ENCODE data around the gene LAIR2. TPM values are rescaled to one million over a fixed set of nuclear protein-coding genes. Genes with fewer than 3 reads are reported as not detected.
"Not testable (repeated sequence)": the region's sequence is repeated elsewhere in the genome, so short reads cannot be mapped to it uniquely, and the experiment has no call there.

The LAIR2 gene
- total RNA-seq, 4 donors from 2014 or later = not detected

- no peaks in the 10 kb centered on the region for H3K36me3 ChIP-seq
- no peaks in the 10 kb centered on the region for H3K9me3 ChIP-seq
- H3K4me1 ChIP-seq = peaks cover 0 to 6% (median 2%) of the 10 kb centered on the region in 4 donors
- no peak overlapping the region for H3K4me3 ChIP-seq
- WGBS = 74% methylated on average over 10 of the region's 10 CpGs
- peaks cover 0 to 49% (median 3%) of the 10 kb centered on the region in 4 donors for H3K27me3 ChIP-seq
- DNase-seq (ENCODE audit: extremely low spot score) = no peak
- TF ChIP-seq POLR2A (IDR thresholded peaks at IDR 0.05; ENCODE audit: low read depth) (no peak), EP300 (IDR thresholded peaks at IDR 0.05) (no peak), POLR2AphosphoS5 (IDR thresholded peaks at IDR 0.05) (no peak), CTCF (IDR thresholded peaks at IDR 0.05) (no peak)
- no peak overlapping the region for H3K27ac ChIP-seq (replicated peaks in 1 of 4)
- intact Hi-C loops (cut with DNase I) = no loop called here
Measured at GRCh38 chr19:54484451-54484850, 18.2 kb upstream of the LAIR2 start.

GRCh38 chr19:54485851-54486250 lies 16.8 kb upstream of the LAIR2 start:
- intact Hi-C loops (cut with DNase I) = no loop called here
- Histone ChIP-seq H3K27ac (replicated peaks in 1 of 4) (no peak overlapping the region), H3K36me3 (no peaks in the 10 kb centered on the region), H3K27me3 (peaks cover 0 to 40% (median 0%) of the 10 kb centered on the region in 4 donors), H3K4me3 (no peak overlapping the region), H3K4me1 (peaks cover 0 to 6% (median 2%) of the 10 kb centered on the region in 4 donors), H3K9me3 (no peaks in the 10 kb centered on the region)
- no peak for DNase-seq (ENCODE audit: extremely low spot score)
- WGBS = 55% methylated on average over 5 of the region's 5 CpGs
- TF ChIP-seq POLR2AphosphoS5 (IDR thresholded peaks at IDR 0.05) = no peak
- TF ChIP-seq EP300 (IDR thresholded peaks at IDR 0.05) = no peak
- TF ChIP-seq POLR2A (IDR thresholded peaks at IDR 0.05; ENCODE audit: low read depth) = no peak
- TF ChIP-seq CTCF (IDR thresholded peaks at IDR 0.05) = no peak

- DNase-seq (ENCODE audit: extremely low spot score) = no peak
- H3K4me1 ChIP-seq = no peaks in the 10 kb centered on the region
- H3K27me3 ChIP-seq = peaks cover 0 to 51% (median 0%) of the 10 kb centered on the region in 4 donors
- no peaks in the 10 kb centered on the region for H3K9me3 ChIP-seq
- WGBS = 52% methylated on average over 7 of the region's 7 CpGs
- no peaks in the 10 kb centered on the region for H3K36me3 ChIP-seq
- no peak overlapping the region for H3K4me3 ChIP-seq
- TF ChIP-seq EP300 (IDR thresholded peaks at IDR 0.05) (no peak), CTCF (IDR thresholded peaks at IDR 0.05) (no peak), POLR2A (IDR thresholded peaks at IDR 0.05; ENCODE audit: low read depth) (no peak), POLR2AphosphoS5 (IDR thresholded peaks at IDR 0.05) (no peak)
- no peak overlapping the region for H3K27ac ChIP-seq (replicated peaks in 1 of 4)
- intact Hi-C loops (cut with DNase I) = no loop called here
Measured at GRCh38 chr19:54489341-54489740, 13.3 kb upstream of the LAIR2 start.

- H3K9me3 ChIP-seq = no peaks in the 10 kb centered on the region
- H3K36me3 ChIP-seq = no peaks in the 10 kb centered on the region
- H3K27ac ChIP-seq (replicated peaks in 1 of 4) = no peak overlapping the region
- TF ChIP-seq CTCF (IDR thresholded peaks at IDR 0.05) (no peak), POLR2AphosphoS5 (IDR thresholded peaks at IDR 0.05) (no peak), POLR2A (IDR thresholded peaks at IDR 0.05; ENCODE audit: low read depth) (no peak), EP300 (IDR thresholded peaks at IDR 0.05) (no peak)
- no peak for DNase-seq (ENCODE audit: extremely low spot score)
- WGBS = 63% methylated on average over 3 of the region's 9 CpGs
- H3K4me1 ChIP-seq = no peaks in the 10 kb centered on the region
- intact Hi-C loops (cut with DNase I) = no loop called here
- H3K27me3 ChIP-seq = peaks cover 0 to 48% (median 0%) of the 10 kb centered on the region in 4 donors
- H3K4me3 ChIP-seq = no peak overlapping the region
Measured at GRCh38 chr19:54489766-54490165, 12.9 kb upstream of the LAIR2 start.

GRCh38 chr19:54492568-54492967 lies 10.1 kb upstream of the LAIR2 start:
- H3K27me3 ChIP-seq = peaks cover 0 to 51% (median 0%) of the 10 kb centered on the region in 4 donors
- intact Hi-C loops (cut with DNase I) = no loop called here
- no peak overlapping the region for H3K27ac ChIP-seq (replicated peaks in 1 of 4)
- no peak for DNase-seq (ENCODE audit: extremely low spot score)
- TF ChIP-seq POLR2AphosphoS5 (IDR thresholded peaks at IDR 0.05) (no peak), CTCF (IDR thresholded peaks at IDR 0.05) (no peak), EP300 (IDR thresholded peaks at IDR 0.05) (no peak), POLR2A (IDR thresholded peaks at IDR 0.05; ENCODE audit: low read depth) (no peak)
- WGBS = 84% methylated on average over 16 of the region's 18 CpGs
- H3K4me1 ChIP-seq = no peaks in the 10 kb centered on the region
- H3K9me3 ChIP-seq = no peaks in the 10 kb centered on the region
- no peak overlapping the region for H3K4me3 ChIP-seq
- H3K36me3 ChIP-seq = no peaks in the 10 kb centered on the region

GRCh38 chr19:54493056-54493455 lies 9.6 kb upstream of the LAIR2 start:
- intact Hi-C loops (cut with DNase I); H3K4me3 ChIP-seq; H3K9me3 ChIP-seq; H3K36me3 ChIP-seq; H3K4me1 ChIP-seq; DNase-seq (ENCODE audit: extremely low spot score); H3K27ac ChIP-seq (replicated peaks in 1 of 4): not testable (repeated sequence)
- H3K27me3 ChIP-seq = peaks cover 0 to 48% (median 0%) of the 10 kb centered on the region in 4 donors
- WGBS = 84% methylated on average over 5 of the region's 5 CpGs
